NCI-H2227 (cell line): ENCODE measurements around the gene CDH4.

Experiments
- DNase-seq: peaks from one replicate; lab custom pipeline; 2025; ENCODE audit not compliant: unreplicated experiment; lab: John Stamatoyannopoulos, UW

CDH4 gene

GRCh38 chr20:61790116-61790827 is 538.2 kb downstream of the CDH4 start:
- no peak for DNase-seq

DNA sequence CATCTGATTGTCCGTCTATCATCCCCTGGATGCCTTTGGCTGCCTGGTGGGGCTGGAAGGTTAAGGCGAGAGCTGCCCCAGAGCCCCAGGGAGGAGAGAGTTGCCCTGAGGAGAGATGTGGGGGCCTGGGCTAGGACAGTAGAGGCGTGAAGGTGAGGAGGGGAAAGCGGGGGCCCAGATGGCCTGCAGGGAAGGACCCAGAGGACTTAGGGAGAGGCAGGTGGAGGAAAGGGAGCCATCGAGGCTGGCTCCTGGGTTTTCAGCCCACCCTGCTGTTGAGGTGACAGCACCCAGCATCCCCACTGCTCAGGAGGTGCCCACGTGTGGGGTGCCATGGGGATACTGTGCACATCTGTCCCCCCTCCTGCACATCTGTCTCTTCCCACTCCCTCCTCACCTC is 539.9 kb downstream of the CDH4 start:
- DNase-seq = no peak

- no peak for DNase-seq
Measured at GRCh38 chr20:61795669-61796630, 543.9 kb downstream of the CDH4 start.

DNA sequence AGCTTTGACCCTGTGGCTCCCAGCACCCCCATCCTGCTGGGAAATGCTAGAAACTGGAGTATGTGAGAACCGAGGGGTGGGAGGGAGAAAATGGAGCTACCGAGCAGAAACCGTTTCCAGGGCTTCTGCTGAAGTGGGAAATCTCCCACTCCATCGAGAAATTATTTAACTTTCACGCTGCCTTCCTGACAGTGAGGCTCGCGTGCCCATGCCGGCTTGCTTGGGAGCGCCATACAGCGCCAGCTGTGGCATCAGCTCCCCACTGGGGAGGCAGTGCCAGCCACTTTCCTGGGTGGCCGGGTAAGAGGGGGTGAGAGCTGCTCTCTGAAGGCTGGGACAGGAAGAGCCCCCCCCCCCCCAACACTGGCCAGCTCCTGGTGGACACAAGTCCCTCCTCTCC is 544.7 kb downstream of the CDH4 start:
- DNase-seq = no peak

GRCh38 chr20:61797200-61797599 is 545.1 kb downstream of the CDH4 start:
- no peak for DNase-seq

GRCh38 chr20:61797971-61798411 is 545.9 kb downstream of the CDH4 start:
- DNase-seq = no peak

DNA sequence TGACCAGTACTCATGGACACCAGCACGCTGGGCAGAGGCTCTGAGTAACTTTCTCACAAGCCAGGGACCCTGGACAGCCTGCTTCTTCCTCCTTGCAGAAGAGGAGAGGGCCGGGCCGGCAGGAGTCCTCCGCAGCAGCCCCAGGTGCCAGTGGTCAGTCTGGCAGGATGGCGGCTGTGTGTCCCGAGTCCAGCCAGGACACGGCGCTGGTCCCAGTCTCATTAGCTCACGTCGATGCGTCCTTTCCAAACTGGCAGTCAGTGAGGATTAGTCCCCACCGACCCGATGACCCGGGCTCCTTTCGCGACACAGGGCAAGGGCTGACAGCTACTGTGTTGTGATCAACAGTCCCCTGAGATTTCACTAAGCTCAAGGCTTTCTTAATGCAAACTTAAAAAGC is 546.6 kb downstream of the CDH4 start:
- no peak for DNase-seq

GRCh38 chr20:61799394-61799923 is 547.4 kb downstream of the CDH4 start:
- DNase-seq = no peak

- DNase-seq = no peak
Measured at GRCh38 chr20:61799928-61800327, 547.9 kb downstream of the CDH4 start.

DNA sequence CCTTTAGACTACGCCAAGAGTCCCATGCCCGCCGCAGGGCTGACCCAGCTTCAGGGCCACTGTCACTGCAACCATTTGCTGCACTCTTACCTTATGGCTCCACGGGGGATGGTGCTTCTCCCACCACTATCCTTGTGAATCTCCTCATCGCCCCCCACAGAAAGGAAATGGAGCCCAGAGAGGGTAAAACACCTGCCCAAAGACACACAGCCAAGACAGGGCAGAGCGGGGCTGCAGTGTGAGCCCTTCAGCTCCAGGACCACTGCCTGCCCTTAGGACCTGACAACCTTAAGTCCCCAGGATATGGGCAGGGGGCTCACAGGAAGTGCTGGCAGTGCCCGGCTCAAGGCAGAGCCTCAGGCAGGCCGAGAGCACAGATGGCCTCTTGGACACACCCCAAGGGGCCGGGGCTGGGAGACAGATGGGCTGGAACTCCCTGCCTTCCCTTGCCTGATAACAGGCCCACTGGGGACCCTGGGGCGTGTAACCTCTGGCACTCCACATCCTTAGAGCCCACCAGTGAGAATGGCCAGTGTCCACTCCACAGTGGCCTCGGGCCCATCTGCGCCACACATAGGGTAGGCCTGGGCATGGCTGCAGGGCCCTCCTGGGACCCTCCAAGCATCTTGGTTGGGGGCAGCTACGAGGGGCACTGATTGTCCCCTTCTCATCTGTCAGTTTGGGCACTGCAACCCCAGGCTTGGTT is 548.5 kb downstream of the CDH4 start:
- no peak for DNase-seq

DNA sequence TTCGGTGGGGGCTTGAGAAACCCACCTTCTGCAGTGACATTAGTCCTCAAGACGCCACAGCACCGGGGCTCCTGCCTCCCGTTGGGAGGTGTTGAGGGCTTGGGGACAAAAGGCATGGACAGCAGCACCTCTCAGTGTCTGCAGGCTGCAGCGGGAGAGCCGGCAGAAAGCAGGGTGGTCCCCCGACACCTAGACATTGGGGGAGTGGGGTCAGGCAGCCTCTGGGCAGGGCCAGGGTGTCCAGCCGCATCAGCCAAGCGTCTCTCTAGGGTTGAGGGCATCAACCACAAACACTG is 549.0 kb downstream of the CDH4 start:
- no peak for DNase-seq

DNA sequence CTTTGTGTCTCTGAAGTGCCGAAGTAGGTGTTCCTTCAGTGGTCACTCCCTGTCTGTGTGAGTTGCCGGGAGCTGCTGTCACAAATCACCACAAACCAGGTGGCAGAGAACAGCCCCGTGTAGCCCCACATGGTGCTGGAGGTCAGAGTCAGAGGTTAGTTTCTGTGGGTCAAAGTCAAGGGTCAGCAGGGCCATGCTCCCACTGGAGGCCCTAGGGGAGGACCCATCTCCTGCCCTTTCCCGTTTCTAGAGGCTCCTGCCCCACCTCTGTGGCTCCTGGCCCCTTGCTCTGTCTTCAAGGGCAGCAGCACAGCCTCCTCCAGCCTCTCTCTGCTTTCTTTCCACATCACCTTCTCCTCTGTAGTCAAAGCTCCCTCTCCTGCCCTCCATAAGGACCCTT is 549.4 kb downstream of the CDH4 start:
- DNase-seq = no peak

GRCh38 chr20:61801857-61802442 is 549.9 kb downstream of the CDH4 start:
- no peak for DNase-seq

- DNase-seq = no peak
Measured at GRCh38 chr20:61802721-61803311, 550.8 kb downstream of the CDH4 start.

DNA sequence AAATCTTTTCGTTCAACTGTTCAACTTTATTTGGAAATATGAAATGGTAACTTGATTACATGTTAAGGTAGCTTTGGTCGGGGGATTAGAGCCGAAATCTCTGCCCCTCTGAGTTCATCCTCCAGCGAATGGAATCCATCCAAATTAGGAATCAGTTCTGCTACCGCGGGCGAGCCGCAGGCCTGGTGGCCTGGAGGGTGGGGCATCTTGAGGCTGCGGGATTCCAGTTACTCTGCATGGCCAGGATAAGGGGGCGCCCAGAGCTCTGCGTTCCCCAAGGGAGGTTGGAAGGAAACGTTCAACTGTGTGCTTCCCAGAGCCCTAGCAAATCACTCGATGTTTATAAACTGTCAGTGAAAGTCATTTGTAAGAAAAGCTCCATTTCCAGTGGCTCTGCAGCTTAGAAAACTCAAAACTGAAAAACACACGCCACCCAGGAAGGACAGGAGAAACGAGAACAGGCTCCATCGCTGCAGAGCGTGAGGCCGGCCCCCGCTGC is 551.4 kb downstream of the CDH4 start:
- no peak for DNase-seq

DNA sequence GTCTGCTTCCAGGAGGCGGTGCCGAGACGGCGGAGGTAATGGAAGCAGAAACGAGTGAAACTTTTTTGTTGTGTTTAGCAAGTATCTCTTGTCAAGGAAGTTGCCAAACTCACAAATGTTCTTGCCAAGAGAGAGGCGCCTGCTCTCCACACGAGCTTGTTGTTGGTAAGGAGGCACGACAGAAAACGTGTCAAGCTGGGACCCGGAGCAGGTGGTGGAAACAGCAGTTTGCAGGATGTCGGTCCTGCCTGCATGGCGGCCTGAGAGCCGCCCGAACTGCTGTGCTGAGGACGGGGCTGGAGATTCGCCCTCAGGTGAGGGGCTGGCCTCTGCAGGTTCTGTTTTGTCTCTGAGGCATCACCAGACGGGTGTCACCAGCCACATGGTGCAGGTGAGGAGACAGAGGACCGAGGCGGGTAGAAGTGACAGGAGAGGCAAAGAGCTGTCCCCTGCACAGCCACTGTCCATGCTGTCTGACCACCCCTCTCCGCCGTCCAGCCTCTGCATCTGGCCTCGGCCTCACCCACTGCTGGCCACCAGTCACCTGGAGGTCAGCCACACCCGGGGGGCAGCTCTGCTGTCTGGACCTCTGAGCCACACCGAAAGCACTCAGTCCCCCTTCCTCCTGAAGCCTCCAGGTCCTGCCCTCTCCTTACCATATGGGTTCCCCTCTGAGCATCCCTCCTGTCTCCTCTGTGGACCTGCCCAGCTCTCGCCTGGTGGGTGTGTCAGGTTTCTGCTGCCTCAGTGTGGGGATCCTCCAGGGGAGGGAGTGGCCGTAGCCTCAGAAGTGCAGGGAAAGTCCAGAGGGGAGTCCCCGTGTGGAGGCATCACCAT is 552.1 kb downstream of the CDH4 start:
- DNase-seq = no peak

DNA sequence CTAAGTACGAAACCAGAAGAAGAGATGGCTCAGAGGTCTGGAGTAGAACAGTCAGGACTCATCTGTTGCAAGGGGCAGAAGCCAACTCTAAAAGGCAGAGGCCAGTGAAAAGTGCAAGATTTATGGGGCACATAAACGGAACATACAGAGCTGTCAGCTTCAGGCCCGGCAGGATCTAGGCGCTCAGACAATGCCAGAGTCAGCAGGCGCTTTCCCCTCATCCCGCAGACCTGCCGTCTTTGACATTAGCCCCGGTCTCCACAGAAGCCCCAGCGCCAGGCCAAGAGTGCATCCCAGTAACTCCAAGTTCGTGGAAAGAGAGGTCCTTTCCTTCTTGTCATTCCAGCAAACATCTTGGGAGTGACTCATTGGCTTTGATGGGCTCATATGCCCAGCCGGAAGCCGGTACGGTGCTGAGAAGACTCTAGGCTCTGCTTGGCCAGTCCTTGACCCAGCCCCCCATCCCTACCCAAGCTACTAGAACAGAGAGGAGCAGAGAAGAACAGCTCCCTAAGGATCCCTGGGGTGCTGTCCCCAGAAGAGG is 552.8 kb downstream of the CDH4 start:
- no peak for DNase-seq

GRCh38 chr20:61805365-61805764 is 553.3 kb downstream of the CDH4 start:
- DNase-seq = no peak

- no peak for DNase-seq
Measured at GRCh38 chr20:61805781-61806180, 553.7 kb downstream of the CDH4 start.
